Measurements from ENCODE around the gene PADI6.
"Not testable (repeated sequence)": the region's sequence is repeated elsewhere in the genome, so short reads cannot be mapped to it uniquely, and the experiment has no call there.

PADI6 gene

GRCh38 chr1:17371896-17372295 lies at the start of gene PADI6:
Gene PADI6 (plus strand): TSS chr1:17372196. CDS start chr1:17372246, 50 bp downstream.
- DNase-seq (ENCODE audit: low spot score): no peak

GRCh38 chr1:17328855-17329254 lies 43.1 kb upstream of the PADI6 start:
- DNase-seq (ENCODE audit: low spot score): no peak

- no peak for DNase-seq (ENCODE audit: low spot score)
Observed at GRCh38 chr1:17329610-17330009, 42.4 kb upstream of the PADI6 start.

GRCh38 chr1:17330856-17331255 lies 41.1 kb upstream of the PADI6 start:
- no peak for DNase-seq (ENCODE audit: low spot score)

- DNase-seq (ENCODE audit: low spot score): no peak
Observed at GRCh38 chr1:17333081-17333480, 38.9 kb upstream of the PADI6 start.

- DNase-seq (ENCODE audit: low spot score): peak; percentile 71
Observed at GRCh38 chr1:17335821-17336710, 35.9 kb upstream of the PADI6 start.

GRCh38 chr1:17338706-17339493 lies 33.1 kb upstream of the PADI6 start:
- no peak for DNase-seq (ENCODE audit: low spot score)

GRCh38 chr1:17339521-17339920 lies 32.5 kb upstream of the PADI6 start:
- DNase-seq (ENCODE audit: low spot score): no peak

GRCh38 chr1:17340358-17340757 lies 31.6 kb upstream of the PADI6 start:
- no peak for DNase-seq (ENCODE audit: low spot score)

- no peak for DNase-seq (ENCODE audit: low spot score)
Observed at GRCh38 chr1:17342014-17342441, 30.0 kb upstream of the PADI6 start.

- not testable (repeated sequence) for DNase-seq (ENCODE audit: low spot score)
Observed at GRCh38 chr1:17345506-17345905, 26.5 kb upstream of the PADI6 start.

- DNase-seq (ENCODE audit: low spot score): no peak
Observed at GRCh38 chr1:17346046-17346789, 25.8 kb upstream of the PADI6 start.

GRCh38 chr1:17347769-17348592 lies 24.0 kb upstream of the PADI6 start:
- peak; percentile 36 for DNase-seq (ENCODE audit: low spot score)

- DNase-seq (ENCODE audit: low spot score): peak; percentile 5
Observed at GRCh38 chr1:17348593-17349234, 23.3 kb upstream of the PADI6 start.

- no peak for DNase-seq (ENCODE audit: low spot score)
Observed at GRCh38 chr1:17350083-17350482, 21.9 kb upstream of the PADI6 start.

GRCh38 chr1:17350928-17351446 lies 21.0 kb upstream of the PADI6 start:
- DNase-seq (ENCODE audit: low spot score): no peak

GRCh38 chr1:17351598-17352324 lies 20.2 kb upstream of the PADI6 start:
- no peak for DNase-seq (ENCODE audit: low spot score)

GRCh38 chr1:17352419-17352909 lies 19.5 kb upstream of the PADI6 start:
- no peak for DNase-seq (ENCODE audit: low spot score)

- no peak for DNase-seq (ENCODE audit: low spot score)
Observed at GRCh38 chr1:17355898-17356297, 16.1 kb upstream of the PADI6 start.

Measured in AG20443 (cell line).